Tibial nerve (tissue), 4 donors: ENCODE measurements around the gene SGO2.

ENCODE experiments used
- EP300 ChIP-seq, 2 donors: sonication (generic); formaldehyde crosslinking; IDR thresholded peaks; one replicate each; pipeline ENCODE4 v1.6.1; 2017; ENCODE audit warnings: antibody characterized with exemption in 2 of 2, mild to moderate bottlenecking in 1 of 2
- TF ChIP-seq, protein P1 (sequence below), 5 experiments: fragments of 200-600 bp in 3 of 5; fragments of 450-650 bp in 2 of 5; sonication (generic) in 3 of 5; IDR thresholded peaks; one replicate each; pipeline ENCODE4 v1.5.1; 2016 to 2019; ENCODE audit warnings: antibody characterized with exemption in 5 of 5, mild to moderate bottlenecking in 3 of 5, moderate library complexity in 2 of 5

DNA sequence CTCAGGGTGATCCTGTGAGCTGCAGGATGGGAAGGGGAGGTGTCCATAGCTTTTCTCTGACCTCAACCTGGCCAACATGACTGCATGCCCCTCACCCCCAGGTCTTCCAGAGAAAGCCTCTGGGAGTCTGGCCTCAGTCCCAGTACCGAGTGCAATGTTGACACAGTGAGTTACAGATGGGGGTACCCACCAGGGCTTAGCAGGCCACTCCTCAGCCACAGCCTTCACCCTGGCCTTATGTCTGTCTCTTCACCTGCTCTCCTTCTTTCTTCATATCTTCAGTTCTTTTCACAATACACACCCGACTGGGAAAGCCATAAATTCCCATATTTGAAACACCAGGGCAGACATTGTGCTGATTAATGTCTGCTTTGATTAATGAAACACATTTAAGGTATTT, 93.3 kb downstream of the SGO2 start:
- no peak for TF ChIP-seq EP300 (IDR thresholded peaks at IDR 0.05)
- TF ChIP-seq, protein P1, sequence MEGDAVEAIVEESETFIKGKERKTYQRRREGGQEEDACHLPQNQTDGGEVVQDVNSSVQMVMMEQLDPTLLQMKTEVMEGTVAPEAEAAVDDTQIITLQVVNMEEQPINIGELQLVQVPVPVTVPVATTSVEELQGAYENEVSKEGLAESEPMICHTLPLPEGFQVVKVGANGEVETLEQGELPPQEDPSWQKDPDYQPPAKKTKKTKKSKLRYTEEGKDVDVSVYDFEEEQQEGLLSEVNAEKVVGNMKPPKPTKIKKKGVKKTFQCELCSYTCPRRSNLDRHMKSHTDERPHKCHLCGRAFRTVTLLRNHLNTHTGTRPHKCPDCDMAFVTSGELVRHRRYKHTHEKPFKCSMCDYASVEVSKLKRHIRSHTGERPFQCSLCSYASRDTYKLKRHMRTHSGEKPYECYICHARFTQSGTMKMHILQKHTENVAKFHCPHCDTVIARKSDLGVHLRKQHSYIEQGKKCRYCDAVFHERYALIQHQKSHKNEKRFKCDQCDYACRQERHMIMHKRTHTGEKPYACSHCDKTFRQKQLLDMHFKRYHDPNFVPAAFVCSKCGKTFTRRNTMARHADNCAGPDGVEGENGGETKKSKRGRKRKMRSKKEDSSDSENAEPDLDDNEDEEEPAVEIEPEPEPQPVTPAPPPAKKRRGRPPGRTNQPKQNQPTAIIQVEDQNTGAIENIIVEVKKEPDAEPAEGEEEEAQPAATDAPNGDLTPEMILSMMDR (IDR thresholded peaks at IDR 0.05) = no peak
